T-helper 2 cell treated with Interferon-gamma antibody and Interleukin-4, amounts not matched to agents 5 μg/mL and 100 μg/mL, for 36 hours (primary cell): Measurements from ENCODE around the gene IPO5.
"Not testable (repeated sequence)": the region's sequence is repeated elsewhere in the genome, so short reads cannot be mapped to it uniquely, and the experiment has no call there.

Source experiments
- DNase-seq: peaks from one replicate; pipeline ENCODE4 v3.0.0; 2021; ENCODE audit warnings: low spot score
- H3K27ac Mint-ChIP-seq: one replicate; pipeline ENCODE4 v1.8.0; 2021; ENCODE audit warnings: mild to moderate bottlenecking, mixed read lengths
- H3K27me3 Mint-ChIP-seq: one replicate; pipeline ENCODE4 v1.8.0; 2021; ENCODE audit warnings: low read depth, mixed read lengths
- H3K36me3 Mint-ChIP-seq: one replicate; pipeline ENCODE4 v1.8.0; 2021; ENCODE audit warnings: low read depth, mixed read lengths
- H3K4me1 Mint-ChIP-seq: one replicate; pipeline ENCODE4 v1.8.0; 2021; ENCODE audit warnings: low read depth, mixed read lengths
- H3K4me3 Mint-ChIP-seq: one replicate; pipeline ENCODE4 v1.8.0; 2022; ENCODE audit warnings: mild to moderate bottlenecking, moderate library complexity, mixed read lengths
- H3K9me3 Mint-ChIP-seq: one replicate; pipeline ENCODE4 v1.8.0; 2021; ENCODE audit warnings: mixed read lengths

The IPO5 gene

DNA sequence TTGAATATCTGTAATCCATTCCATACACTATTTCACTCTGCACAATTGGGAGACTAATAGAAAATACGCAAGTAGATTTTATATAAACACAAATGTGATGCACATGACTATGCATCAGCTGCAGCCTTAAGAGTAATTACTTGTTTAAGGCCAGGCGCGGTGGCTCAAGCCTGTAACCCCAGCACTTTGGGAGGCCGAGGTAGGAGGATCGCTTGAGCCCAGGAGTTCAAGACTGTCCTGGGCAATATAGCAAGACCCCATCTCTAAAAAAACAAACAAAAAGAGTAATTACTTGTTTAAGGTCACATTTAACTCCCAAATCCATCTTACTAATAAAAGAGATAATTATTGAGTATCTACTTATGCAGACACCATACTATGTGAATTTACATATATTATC, 18.0 kb downstream of the IPO5 start:
- H3K4me1 Mint-ChIP-seq: peaks cover 4% of the 10 kb centered on the region
- no peaks in the 10 kb centered on the region for H3K36me3 Mint-ChIP-seq
- no peaks in the 10 kb centered on the region for H3K9me3 Mint-ChIP-seq
- no peak for DNase-seq
- H3K4me3 Mint-ChIP-seq: no peak overlapping the region
- peaks cover 26% of the 10 kb centered on the region for H3K27me3 Mint-ChIP-seq
- no peak overlapping the region for H3K27ac Mint-ChIP-seq

DNA sequence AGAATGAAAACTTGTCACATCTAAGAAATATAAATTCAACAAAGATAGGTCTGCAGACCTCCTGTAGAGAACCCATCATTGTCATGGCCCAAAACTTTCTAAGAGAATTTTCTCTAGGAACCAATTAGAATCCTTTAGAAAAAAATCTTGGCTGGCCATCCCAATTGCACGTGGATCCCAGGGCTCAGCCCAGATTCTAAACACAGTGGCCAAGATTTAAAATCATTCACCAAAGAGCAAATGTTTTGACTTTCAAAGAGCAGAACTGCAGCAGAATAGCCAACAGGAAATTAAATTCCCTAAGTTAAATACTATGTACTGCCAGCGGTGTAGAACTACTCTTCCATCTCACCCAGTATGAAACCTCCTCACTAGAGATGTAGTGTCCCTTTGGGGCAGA, 21.3 kb downstream of the IPO5 start:
- DNase-seq: no peak
- H3K4me1 Mint-ChIP-seq: peaks cover 21% of the 10 kb centered on the region
- H3K9me3 Mint-ChIP-seq: no peaks in the 10 kb centered on the region
- peaks cover 16% of the 10 kb centered on the region for H3K27me3 Mint-ChIP-seq
- peaks cover 3% of the 10 kb centered on the region for H3K36me3 Mint-ChIP-seq
- peak overlapping the region; percentile 26 for H3K4me3 Mint-ChIP-seq
- no peak overlapping the region for H3K27ac Mint-ChIP-seq

DNA sequence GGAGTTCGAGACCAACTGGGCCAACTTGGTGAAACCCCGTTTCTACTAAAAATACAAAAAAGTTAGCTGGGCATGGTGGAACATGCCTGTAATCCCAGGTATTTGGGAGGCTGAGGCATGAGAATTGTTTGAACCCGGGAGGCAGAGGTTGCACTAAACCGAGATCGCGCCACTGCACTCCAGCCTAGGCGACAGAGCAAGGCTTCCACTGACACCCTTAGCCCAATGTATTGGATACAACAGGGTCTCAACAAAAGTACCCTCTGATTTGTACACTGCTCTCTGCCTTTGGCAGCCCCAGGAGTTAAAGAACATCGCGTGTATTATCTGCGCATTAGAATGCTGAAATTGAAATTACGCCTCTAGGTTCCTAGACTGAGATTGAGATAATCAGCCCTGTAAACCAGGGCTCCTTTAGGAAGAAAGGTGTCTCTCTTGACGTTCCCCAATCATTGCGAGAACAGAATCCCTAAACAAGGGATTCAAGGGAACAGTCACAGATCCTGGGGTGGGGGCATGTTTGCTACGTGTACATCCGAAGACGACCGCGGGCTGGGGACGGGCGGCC, 21.9 kb downstream of the IPO5 start:
- Mint-ChIP-seq H3K4me1 (peaks cover 22% of the 10 kb centered on the region), H3K27ac (peak overlapping the region; percentile 96), H3K4me3 (peak overlapping the region; percentile 92), H3K36me3 (peaks cover 4% of the 10 kb centered on the region), H3K9me3 (no peaks in the 10 kb centered on the region), H3K27me3 (peaks cover 16% of the 10 kb centered on the region)
- no peak for DNase-seq

DNA sequence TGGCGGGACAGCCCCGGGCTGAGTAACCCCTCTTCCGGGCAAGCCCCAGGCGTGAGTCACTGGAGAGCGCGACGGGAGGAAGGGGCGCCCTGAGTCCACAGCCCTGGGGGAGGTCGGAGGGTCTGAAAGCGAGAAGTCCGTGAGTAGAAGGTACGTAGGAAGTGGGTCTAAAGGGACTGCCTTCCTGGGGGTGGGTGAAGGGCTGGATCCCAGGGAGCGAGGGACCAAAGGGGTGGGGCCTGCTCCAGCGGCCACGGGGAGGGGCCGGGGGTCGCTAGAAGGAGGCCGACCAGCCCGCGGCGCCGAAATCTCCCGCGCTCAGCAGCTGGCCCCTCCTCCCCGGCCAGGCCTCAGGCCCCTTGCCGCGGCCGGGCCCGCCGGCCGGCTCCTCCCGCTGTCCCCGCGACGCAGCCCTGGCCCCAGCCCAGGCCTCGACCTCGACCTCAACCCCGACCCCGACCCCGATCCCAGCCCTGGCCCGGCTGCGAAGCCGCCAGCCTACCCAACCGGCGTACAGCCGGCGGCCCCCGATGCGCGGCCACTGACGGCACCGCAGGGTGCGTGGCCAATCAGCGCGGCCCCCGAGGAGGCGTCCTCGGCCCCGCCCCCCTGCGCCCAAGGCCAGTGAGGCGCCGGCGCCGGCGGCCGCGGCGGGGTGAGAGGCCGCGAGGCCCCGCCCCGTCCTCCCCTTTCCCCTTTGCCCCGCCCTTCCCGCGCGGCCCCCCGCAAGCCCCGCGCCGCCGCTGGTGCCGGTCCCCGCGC, 22.6 kb downstream of the IPO5 start:
- H3K36me3 Mint-ChIP-seq: peaks cover 4% of the 10 kb centered on the region
- DNase-seq: peak; percentile 91
- H3K4me1 Mint-ChIP-seq: peaks cover 24% of the 10 kb centered on the region
- H3K9me3 Mint-ChIP-seq: no peaks in the 10 kb centered on the region
- H3K27me3 Mint-ChIP-seq: peaks cover 12% of the 10 kb centered on the region
- H3K27ac Mint-ChIP-seq: peak overlapping the region; percentile 96
- peak overlapping the region; percentile 92 for H3K4me3 Mint-ChIP-seq

DNA sequence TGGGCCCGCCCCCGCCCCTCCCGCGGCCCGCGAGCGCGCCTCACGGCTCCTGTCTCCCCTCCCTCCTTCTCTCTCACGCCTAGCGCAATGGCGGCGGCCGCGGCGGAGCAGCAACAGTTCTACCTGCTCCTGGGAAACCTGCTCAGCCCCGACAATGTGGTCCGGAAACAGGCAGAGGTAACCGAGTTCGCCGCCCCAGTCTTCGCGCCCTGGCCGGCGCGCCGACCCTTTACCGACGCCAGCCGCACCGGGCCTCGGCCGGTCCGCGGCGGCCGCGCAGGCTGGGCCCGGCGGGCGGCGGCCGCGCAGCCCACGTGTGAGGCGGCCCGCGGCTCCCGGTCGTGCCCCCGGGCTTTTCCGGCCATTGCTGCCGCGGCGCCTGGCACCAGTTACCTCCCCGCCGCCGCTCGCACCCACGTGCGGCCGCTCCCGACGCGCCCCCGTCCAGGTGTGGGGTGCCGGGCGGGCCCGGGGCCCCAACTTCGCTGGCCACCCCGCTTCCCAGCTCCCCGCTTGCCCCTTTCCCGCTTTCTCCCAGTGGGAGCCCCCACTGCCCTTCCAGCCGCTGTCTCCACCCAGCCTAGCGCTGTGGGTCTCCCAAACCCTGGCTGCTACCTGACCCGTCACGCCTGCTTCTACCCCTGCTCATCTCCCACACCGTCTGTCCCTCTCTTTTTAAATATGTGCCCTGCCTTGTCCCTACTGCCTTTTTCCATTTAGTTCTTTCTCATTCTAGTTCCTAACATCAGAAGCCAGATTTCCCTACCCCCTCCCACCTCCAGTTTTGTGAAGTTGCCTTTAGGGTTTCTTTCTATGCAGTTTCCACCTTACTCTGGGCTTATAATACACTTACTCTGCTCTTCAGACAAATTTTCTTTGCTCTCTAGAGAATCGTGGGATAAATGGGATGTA, 23.4 kb downstream of the IPO5 start:
- no peaks in the 10 kb centered on the region for H3K9me3 Mint-ChIP-seq
- peaks cover 4% of the 10 kb centered on the region for H3K36me3 Mint-ChIP-seq
- H3K27ac Mint-ChIP-seq: peak overlapping the region; percentile 96
- no peak for DNase-seq
- peaks cover 6% of the 10 kb centered on the region for H3K27me3 Mint-ChIP-seq
- peak overlapping the region; percentile 97 for H3K4me3 Mint-ChIP-seq
- peaks cover 30% of the 10 kb centered on the region for H3K4me1 Mint-ChIP-seq

DNA sequence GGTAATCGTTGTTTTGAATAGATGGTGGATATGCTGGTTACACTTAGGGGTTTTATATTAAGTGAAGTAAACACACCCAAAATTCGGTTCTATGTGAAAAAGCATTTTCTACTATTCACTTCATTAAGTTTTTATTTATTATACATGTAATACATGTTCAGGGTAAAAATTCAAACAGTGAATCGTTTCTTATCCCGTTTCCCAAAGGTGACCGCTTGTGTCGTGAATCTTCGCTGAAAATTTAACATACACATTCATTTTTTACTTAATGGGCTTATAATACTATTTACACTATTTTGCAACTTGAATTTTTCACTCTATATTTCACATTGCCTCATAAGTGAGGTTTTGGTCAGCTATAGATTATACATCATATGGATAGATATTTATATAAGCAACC, 24.5 kb downstream of the IPO5 start:
- H3K4me3 Mint-ChIP-seq: peak overlapping the region; percentile 97

DNA sequence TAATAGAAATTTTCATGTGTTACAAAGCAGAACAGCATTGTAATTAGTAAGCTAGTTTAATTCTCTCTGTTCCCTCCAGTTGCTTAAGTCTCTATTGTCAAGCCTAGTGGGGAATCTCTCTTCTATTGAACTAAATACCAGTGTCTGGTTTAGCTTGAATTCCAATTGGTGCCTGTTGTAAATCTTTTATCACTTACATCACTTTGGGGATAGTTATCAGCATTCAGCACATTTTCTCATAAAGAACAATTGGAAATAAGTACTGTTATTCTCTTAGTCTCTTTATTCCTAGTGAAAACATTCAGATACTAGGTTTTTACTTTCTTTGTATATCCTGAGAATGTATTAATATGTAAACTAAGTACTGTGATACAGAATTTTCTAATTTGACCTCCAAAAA, 25.2 kb downstream of the IPO5 start:
- Mint-ChIP-seq H3K27me3 (peaks cover 2% of the 10 kb centered on the region), H3K9me3 (no peaks in the 10 kb centered on the region), H3K27ac (no peak overlapping the region), H3K36me3 (peaks cover 14% of the 10 kb centered on the region), H3K4me1 (peaks cover 30% of the 10 kb centered on the region), H3K4me3 (peak overlapping the region; percentile 97)
- no peak for DNase-seq

More for the DNA sequence above, 24.5 kb downstream of the IPO5 start:
- Mint-ChIP-seq H3K9me3 (no peaks in the 10 kb centered on the region), H3K4me1 (peaks cover 30% of the 10 kb centered on the region), H3K36me3 (peaks cover 11% of the 10 kb centered on the region), H3K27ac (no peak overlapping the region), H3K27me3 (peaks cover 2% of the 10 kb centered on the region)
- DNase-seq: no peak

DNA sequence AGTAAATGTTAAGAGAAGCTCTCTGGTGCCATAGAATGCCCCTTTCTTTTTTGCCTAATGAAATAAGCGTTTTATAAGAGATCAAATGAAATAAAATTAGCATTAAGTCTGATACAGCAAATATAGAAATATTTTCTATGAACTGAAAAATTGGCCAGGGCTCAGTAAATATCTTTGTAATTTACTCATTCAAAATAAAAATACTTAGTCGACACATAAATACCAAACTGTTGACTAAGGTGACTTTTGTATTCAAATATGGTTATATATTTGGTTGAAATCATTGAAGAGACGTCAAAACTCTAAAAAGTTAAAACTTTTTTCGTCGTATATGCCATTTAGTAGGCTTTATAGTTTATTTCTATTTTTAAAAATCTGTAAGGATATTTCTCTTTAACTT, 25.6 kb downstream of the IPO5 start:
- Mint-ChIP-seq H3K27me3 (peaks cover 2% of the 10 kb centered on the region), H3K9me3 (no peaks in the 10 kb centered on the region), H3K4me1 (peaks cover 30% of the 10 kb centered on the region), H3K36me3 (peaks cover 15% of the 10 kb centered on the region), H3K4me3 (no peak overlapping the region), H3K27ac (no peak overlapping the region)
- DNase-seq: no peak

DNA sequence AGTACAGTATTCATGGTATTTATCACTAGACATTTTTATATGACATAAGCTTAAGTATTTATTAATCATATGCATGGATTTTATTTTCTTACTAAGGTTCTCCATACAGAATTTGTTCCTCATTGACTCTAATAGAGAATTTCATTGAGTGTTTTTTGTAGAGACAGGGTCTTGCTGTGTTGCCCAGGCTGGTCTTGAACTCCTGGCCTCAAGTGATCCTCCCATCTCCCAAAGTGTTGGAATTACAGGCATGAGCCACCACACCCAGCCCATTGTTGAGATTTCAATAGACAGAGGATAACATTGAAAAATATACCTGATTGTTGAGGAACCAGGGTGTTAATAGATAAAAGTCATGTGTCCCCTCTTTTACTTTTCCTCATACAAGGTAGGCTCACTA, 26.1 kb downstream of the IPO5 start:
- no peak for DNase-seq
- peaks cover 1% of the 10 kb centered on the region for H3K27me3 Mint-ChIP-seq
- peaks cover 30% of the 10 kb centered on the region for H3K4me1 Mint-ChIP-seq
- peaks cover 18% of the 10 kb centered on the region for H3K36me3 Mint-ChIP-seq
- no peak overlapping the region for H3K4me3 Mint-ChIP-seq
- no peak overlapping the region for H3K27ac Mint-ChIP-seq
- no peaks in the 10 kb centered on the region for H3K9me3 Mint-ChIP-seq

DNA sequence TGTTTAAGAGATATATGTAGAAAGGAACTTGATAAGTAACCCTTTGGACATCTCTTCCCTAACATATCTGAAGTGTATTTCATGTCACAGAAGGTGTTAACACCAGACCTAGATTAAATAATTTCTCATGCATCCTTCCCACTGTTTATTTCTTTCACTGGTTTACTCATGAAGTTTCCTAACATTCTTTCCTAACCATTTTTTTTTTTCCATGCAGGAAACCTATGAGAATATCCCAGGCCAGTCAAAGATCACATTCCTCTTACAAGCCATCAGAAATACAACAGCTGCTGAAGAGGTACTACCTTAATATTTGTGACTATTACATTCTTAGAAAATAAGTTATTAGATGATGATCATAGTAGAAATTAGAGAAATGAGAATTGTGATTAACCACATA, 28.8 kb downstream of the IPO5 start:
- H3K9me3 Mint-ChIP-seq: no peaks in the 10 kb centered on the region
- H3K36me3 Mint-ChIP-seq: peaks cover 39% of the 10 kb centered on the region
- no peak for DNase-seq
- H3K4me3 Mint-ChIP-seq: no peak overlapping the region
- H3K4me1 Mint-ChIP-seq: peaks cover 26% of the 10 kb centered on the region
- no peaks in the 10 kb centered on the region for H3K27me3 Mint-ChIP-seq
- no peak overlapping the region for H3K27ac Mint-ChIP-seq

DNA sequence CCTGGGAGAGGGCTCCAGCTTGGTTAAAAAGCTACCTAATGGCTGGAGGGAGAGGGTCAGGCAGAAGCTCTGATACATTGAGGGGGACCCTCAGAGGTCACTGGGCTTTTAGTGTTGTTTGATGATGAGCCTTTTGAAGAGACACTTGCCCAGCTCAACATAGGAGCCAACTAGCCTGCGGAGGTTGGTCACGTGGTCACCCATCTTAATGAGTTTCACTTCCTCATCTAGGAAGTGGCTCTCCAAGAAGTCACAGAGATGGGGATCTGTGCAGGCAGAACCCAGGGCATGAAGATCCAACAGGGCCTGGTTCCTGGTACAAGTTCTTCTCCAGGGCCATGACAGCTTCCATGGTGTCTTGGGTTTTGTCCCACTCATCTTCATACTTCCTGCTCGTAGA, 33.4 kb downstream of the IPO5 start:
- no peak for DNase-seq
- no peak overlapping the region for H3K4me3 Mint-ChIP-seq
- H3K27ac Mint-ChIP-seq: no peak overlapping the region
- peaks cover 1% of the 10 kb centered on the region for H3K4me1 Mint-ChIP-seq
- H3K36me3 Mint-ChIP-seq: peaks cover 62% of the 10 kb centered on the region
- H3K27me3 Mint-ChIP-seq: no peaks in the 10 kb centered on the region
- H3K9me3 Mint-ChIP-seq: no peaks in the 10 kb centered on the region

DNA sequence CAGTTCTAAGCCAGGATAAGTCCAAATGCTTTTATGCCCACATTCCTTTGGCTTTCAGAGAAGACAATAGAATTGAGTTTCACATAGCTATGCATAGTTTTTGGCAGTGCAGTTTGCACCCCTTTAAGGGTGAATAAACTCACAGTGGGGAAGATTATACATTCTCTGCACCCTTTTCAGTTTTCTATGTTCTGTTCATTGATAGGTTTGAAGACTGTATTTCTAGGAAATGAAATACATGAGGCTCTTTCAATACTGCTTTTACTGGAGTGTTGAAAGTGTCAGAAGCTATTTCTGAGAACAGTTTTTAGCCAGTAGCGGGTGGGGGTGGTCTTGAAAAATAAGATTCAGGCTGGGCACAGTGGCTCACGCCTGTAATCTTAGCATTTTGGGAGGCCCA, 46.2 kb downstream of the IPO5 start:
- H3K4me1 Mint-ChIP-seq: peaks cover 3% of the 10 kb centered on the region
- no peak for DNase-seq
- H3K27ac Mint-ChIP-seq: no peak overlapping the region
- no peaks in the 10 kb centered on the region for H3K9me3 Mint-ChIP-seq
- H3K36me3 Mint-ChIP-seq: peaks cover 54% of the 10 kb centered on the region
- H3K4me3 Mint-ChIP-seq: no peak overlapping the region
- H3K27me3 Mint-ChIP-seq: no peaks in the 10 kb centered on the region

DNA sequence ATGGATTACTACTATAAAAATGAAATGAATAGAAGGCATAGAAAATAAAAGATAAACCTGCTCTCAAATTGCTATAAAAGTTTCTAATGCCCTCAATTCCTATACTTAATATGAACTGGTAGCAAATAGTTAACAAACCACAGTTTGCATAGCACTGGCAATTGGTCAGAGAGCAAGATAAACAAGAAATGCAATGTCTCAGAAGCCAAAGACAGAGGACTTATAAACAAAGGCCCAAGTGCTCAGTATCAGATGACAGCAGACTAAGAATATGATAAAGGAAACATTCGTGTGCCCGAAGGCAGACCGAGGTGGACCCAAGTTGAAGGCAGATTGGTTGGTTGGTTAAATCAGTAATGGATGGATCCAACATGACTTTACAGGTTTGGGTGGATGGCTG, 50.6 kb downstream of the IPO5 start:
- H3K9me3 Mint-ChIP-seq: no peaks in the 10 kb centered on the region
- no peak overlapping the region for H3K27ac Mint-ChIP-seq
- no peak for DNase-seq
- H3K36me3 Mint-ChIP-seq: peaks cover 66% of the 10 kb centered on the region
- no peaks in the 10 kb centered on the region for H3K27me3 Mint-ChIP-seq
- H3K4me1 Mint-ChIP-seq: no peaks in the 10 kb centered on the region
- H3K4me3 Mint-ChIP-seq: no peak overlapping the region

DNA sequence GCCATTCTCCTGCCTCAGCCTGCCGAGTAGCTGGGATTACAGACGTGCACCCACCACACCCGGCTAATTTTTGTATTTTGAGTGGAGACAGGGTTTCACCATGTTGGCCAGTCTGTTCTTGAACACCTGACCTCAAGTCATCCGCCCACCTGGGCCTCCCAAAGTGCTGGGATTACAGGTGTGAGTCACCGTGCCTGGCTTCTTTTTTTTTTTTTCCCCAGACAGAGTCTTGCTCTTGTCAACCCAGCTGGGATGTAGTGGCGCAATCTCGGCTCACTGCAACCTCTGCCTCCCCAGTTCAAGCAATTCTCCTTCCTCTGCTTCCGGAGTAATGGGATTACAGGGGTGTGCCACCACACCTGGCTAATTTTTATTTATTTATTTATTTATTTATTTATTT, 51.5 kb downstream of the IPO5 start:
- H3K4me3 Mint-ChIP-seq, H3K27me3 Mint-ChIP-seq: not testable (repeated sequence)

More for the DNA sequence above, 51.5 kb downstream of the IPO5 start:
- H3K27ac Mint-ChIP-seq, H3K9me3 Mint-ChIP-seq, DNase-seq, H3K4me1 Mint-ChIP-seq: not testable (repeated sequence)
- H3K36me3 Mint-ChIP-seq: peaks cover 67% of the 10 kb centered on the region
